Measurements from ENCODE around the gene ROR1. TPM values are rescaled to one million over a fixed set of nuclear protein-coding genes. Genes with fewer than 3 reads are reported as not detected.

ROR1 gene
- total RNA-seq, 1 experiment from 2014 or later, result 2.7 TPM

GRCh38 chr1:63892632-63893395 lies 119.0 kb downstream of the ROR1 start:
- H3K4me2 ChIP-seq (ENCODE audit: low read length), result no peak overlapping the region
- no peaks in the 10 kb centered on the region; a peak in 1 of 4 replicates for H3K9me3 ChIP-seq (ENCODE audit: control insufficient read depth in 1 of 2, insufficient read depth in 1 of 2, low read depth in 1 of 2, low read length in 2 of 2)
- BruUV-seq (replicated peaks), result no TSS peak
- H3K27ac ChIP-seq (ENCODE audit: low read depth, low read length), result no peak overlapping the region
- RAD21 ChIA-PET (ENCODE audit: low non-redundant PET in 1 of 2, low total read pairs in 2 of 2, uncharacterized antibody in 2 of 2, unreplicated experiment in 2 of 2), result interaction anchor here in 1 of 2 experiments (0.6 kb wide), 1 partner anchor 136 kb away, joined by 3 read pairs; no protein-coding TSS in a partner anchor
- DNase-seq (ENCODE audit: low read depth, low spot score) (no peak), ATAC-seq (no peak)
- CTCF ChIA-PET, result no interaction called here
- POLR2A ChIA-PET, result no interaction called here
- H3K36me3 ChIP-seq (ENCODE audit: control insufficient read depth in 1 of 2, insufficient read depth in 2 of 2, low read length in 2 of 2), result no peaks in the 10 kb centered on the region
- H3K4me3 ChIP-seq (replicated peaks in 1 of 2; ENCODE audit: low read depth in 1 of 2, low read length in 2 of 2), result no peak overlapping the region
- intact Hi-C loops (cut with micrococcal nuclease), result no loop called here
- H3K9ac ChIP-seq (ENCODE audit: low read length), result no peak overlapping the region
- no peaks in the 10 kb centered on the region for H4K20me1 ChIP-seq (ENCODE audit: insufficient read depth)
- H3K79me2 ChIP-seq (ENCODE audit: insufficient read depth, low read length), result no peaks in the 10 kb centered on the region
- no peaks in the 10 kb centered on the region for H3K9me2 ChIP-seq (ENCODE audit: insufficient read depth)
- H3K4me1 ChIP-seq (ENCODE audit: control insufficient read depth in 1 of 2, insufficient read depth in 2 of 2, low read length in 2 of 2), result peaks cover 4 to 5% of the 10 kb centered on the region in 2 experiments; a peak in 2 of 4 replicates
- no peak overlapping the region for H2AFZ ChIP-seq (ENCODE audit: low read depth, low read length, poor library complexity, severe bottlenecking)
- no peak for TF ChIP-seq REST (IDR thresholded peaks at IDR 0.05; ENCODE audit: low read depth)
- no peak for TF ChIP-seq SP1 (IDR thresholded peaks at IDR 0.05; ENCODE audit: low read depth)
- no peak for TF ChIP-seq JUND (IDR thresholded peaks at IDR 0.05)
- TF ChIP-seq YY1 (IDR thresholded peaks at IDR 0.05; ENCODE audit: extremely low read depth, insufficient replicate concordance, low read depth, low read length), result no peak
- TF ChIP-seq ZNF274 (IDR thresholded peaks at IDR 0.05; ENCODE audit: low read depth, low read length), result no peak
- no peak for TF ChIP-seq EZH2phosphoT487 (IDR thresholded peaks at IDR 0.05; ENCODE audit: borderline replicate concordance)
- no peak for TF ChIP-seq EGR1 (IDR thresholded peaks at IDR 0.05; ENCODE audit: low read depth)
- TF ChIP-seq POLR2AphosphoS5 (IDR thresholded peaks at IDR 0.05; ENCODE audit: low read depth, low read length), result no peak
- no peak for TF ChIP-seq ZFX (IDR thresholded peaks at IDR 0.05)
- H3K27me3 ChIP-seq (ENCODE audit: insufficient read depth, low read length), result no peaks in the 10 kb centered on the region

Measured in HCT116 (cell line).